Medulla oblongata (tissue), 1 donor: Measurements from ENCODE around the gene IFI6.
"Not testable (repeated sequence)": the region's sequence is repeated elsewhere in the genome, so short reads cannot be mapped to it uniquely, and the experiment has no call there.

Experiments
- DNase-seq: peaks from one replicate; pipeline ENCODE4 v3.0.0-alpha.2; 2015; ENCODE audit errors: extremely low spot score

The IFI6 gene

GRCh38 chr1:27628712-27629111, 43.3 kb downstream of the IFI6 start:
- no peak for DNase-seq

- DNase-seq = not testable (repeated sequence)
These were observed 44.3 kb downstream of the IFI6 start for GRCh38 chr1:27627733-27628132.

GRCh38 chr1:27627061-27627460, 44.9 kb downstream of the IFI6 start:
- DNase-seq = no peak

- DNase-seq = no peak
These were observed 45.7 kb downstream of the IFI6 start for GRCh38 chr1:27626031-27626935.

- DNase-seq = no peak
These were observed 47.4 kb downstream of the IFI6 start for GRCh38 chr1:27624467-27625178.

GRCh38 chr1:27623327-27624212, 48.4 kb downstream of the IFI6 start:
- DNase-seq = no peak

GRCh38 chr1:27622828-27623227, 49.2 kb downstream of the IFI6 start:
- no peak for DNase-seq

GRCh38 chr1:27621051-27621920, 50.7 kb downstream of the IFI6 start:
- no peak for DNase-seq

- DNase-seq = not testable (repeated sequence)
These were observed 52.1 kb downstream of the IFI6 start for GRCh38 chr1:27619782-27620438.

- no peak for DNase-seq
These were observed 53.5 kb downstream of the IFI6 start for GRCh38 chr1:27618341-27619082.

- DNase-seq = no peak
These were observed 54.6 kb downstream of the IFI6 start for GRCh38 chr1:27617420-27617819.

GRCh38 chr1:27616441-27616840, 55.6 kb downstream of the IFI6 start:
- DNase-seq = no peak
